GM10248 (cell line): ENCODE measurements around the gene DDIAS.

ENCODE experiments used
- CTCF ChIA-PET: fragments of 300-600 bp; sonication (Branson Sonifier 250); formaldehyde crosslinking; extraction: SDS; loops from one replicate; lab custom pipeline; 2021; ENCODE audit warnings: antibody characterized with exemption; lab: Yijun Ruan, JAX
- POLR2A ChIA-PET: fragments of 350-650 bp; sonication (Branson Sonifier 250); formaldehyde crosslinking; extraction: SDS; loops from one replicate; lab custom pipeline; 2020; ENCODE audit warnings: antibody characterized with exemption; lab: Yijun Ruan, JAX
- DNase-seq: peaks from one replicate; pipeline ENCODE4 v3.0.0; 2012; ENCODE audit errors: extremely low spot score
- TF ChIP-seq, protein P1 (sequence below): IDR thresholded peaks from 2 replicates; pipeline ENCODE4 v1.5.1; 2012; ENCODE audit warnings: mild to moderate bottlenecking, low read depth; ENCODE audit errors: extremely low read depth, missing control alignments, control extremely low read depth

Gene DDIAS

DNA sequence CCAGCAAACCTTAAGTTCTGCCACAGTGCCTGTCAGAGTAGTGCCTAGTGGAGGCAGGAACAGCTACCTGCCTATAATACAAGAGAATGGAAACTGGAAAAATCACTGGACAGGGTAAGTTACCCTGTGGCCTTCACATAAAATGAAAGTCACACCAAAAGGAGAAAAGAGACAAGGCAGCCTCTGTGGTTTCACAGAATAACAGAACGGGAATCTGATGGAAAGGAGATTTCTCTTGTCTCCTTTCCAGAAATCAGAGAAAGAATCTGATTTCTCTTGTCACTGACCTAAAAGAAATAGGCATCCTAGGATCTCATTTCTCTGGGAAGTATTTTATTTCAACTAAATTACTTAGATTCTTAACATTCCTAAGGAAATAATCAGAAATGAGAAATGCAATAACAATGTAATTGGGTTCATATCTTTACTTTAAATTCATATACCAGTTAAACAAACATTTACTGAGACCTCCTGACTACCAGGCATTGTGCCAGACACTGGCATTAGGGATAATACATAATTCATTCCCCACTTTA is 42.9 kb upstream of the DDIAS start:
- POLR2A ChIA-PET = no interaction called here

DNA sequence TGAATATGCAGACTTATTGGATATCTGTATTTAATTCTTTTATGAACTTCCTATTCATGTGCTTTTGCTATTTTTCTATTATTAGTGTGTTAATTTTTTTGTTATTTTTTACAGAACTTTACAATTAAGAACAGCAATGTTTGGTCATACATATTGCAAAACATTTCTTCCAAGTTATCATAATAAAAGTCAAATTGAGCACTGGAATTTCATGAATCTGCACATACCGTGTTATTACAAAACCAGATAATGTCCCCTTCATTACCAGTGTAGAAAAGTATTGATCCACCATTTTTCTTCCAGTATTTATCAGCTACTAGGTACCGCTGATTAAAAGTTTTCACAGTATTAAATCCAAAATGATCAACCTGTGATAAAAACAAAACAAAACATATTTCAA is 41.8 kb upstream of the DDIAS start:
- CTCF ChIA-PET = interaction anchor here (1.3 to 5.1 kb wide), 3 partner anchors 8 to 142 kb away, joined by 3 to 30 read pairs (median 7); no protein-coding TSS in a partner anchor
- no peak for DNase-seq
- TF ChIP-seq, protein P1, sequence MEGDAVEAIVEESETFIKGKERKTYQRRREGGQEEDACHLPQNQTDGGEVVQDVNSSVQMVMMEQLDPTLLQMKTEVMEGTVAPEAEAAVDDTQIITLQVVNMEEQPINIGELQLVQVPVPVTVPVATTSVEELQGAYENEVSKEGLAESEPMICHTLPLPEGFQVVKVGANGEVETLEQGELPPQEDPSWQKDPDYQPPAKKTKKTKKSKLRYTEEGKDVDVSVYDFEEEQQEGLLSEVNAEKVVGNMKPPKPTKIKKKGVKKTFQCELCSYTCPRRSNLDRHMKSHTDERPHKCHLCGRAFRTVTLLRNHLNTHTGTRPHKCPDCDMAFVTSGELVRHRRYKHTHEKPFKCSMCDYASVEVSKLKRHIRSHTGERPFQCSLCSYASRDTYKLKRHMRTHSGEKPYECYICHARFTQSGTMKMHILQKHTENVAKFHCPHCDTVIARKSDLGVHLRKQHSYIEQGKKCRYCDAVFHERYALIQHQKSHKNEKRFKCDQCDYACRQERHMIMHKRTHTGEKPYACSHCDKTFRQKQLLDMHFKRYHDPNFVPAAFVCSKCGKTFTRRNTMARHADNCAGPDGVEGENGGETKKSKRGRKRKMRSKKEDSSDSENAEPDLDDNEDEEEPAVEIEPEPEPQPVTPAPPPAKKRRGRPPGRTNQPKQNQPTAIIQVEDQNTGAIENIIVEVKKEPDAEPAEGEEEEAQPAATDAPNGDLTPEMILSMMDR = no peak
- POLR2A ChIA-PET = no interaction called here

More for the DNA sequence above, 42.9 kb upstream of the DDIAS start:
- CTCF ChIA-PET = interaction anchor here (1.7 to 5.1 kb wide), 2 partner anchors 9 to 141 kb away, joined by 7 to 30 read pairs; no protein-coding TSS in a partner anchor
- TF ChIP-seq, protein P1 = no peak
- DNase-seq = no peak

- POLR2A ChIA-PET = no interaction called here
- CTCF ChIA-PET = interaction anchor here (0.9 to 1.5 kb wide), 7 partner anchors 8 to 143 kb away, joined by 3 to 6 read pairs (median 5); no protein-coding TSS in a partner anchor
- TF ChIP-seq, protein P1 = no peak
- no peak for DNase-seq
Measured at GRCh38 chr11:82862379-82862778, 39.2 kb upstream of the DDIAS start.

DNA sequence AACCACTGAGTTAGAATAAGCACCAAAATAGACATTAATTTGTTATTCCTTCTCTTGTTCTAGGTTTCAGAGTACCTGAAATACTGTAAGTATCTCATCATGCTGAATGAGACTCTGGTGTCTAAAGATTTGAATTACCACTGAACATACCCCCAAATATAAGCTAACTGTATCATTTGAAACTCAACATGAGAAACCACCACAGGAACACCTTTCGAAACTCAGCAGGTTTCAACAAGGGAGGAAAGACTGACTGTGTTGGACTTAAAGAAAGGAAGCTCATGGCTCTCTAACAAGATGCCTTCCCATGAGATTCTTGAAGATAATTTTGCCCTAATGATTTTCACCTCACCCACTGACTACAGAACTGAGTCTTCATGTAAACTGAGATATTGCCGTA is 38.3 kb upstream of the DDIAS start:
- no peak for DNase-seq
- CTCF ChIA-PET = interaction anchor here (1.0 to 1.5 kb wide), 8 partner anchors 9 to 146 kb away, joined by 3 to 6 read pairs (median 5); no protein-coding TSS in a partner anchor
- POLR2A ChIA-PET = no interaction called here
- TF ChIP-seq, protein P1 = no peak

- TF ChIP-seq, protein P1 = peak; percentile 54
- CTCF ChIA-PET = interaction anchor here (1.0 to 6.8 kb wide), 2 partner anchors 147 to 955 kb away, joined by 5 to 57 read pairs; no protein-coding TSS in a partner anchor
- peak; percentile 28 for DNase-seq
- POLR2A ChIA-PET = no interaction called here
Measured at GRCh38 chr11:82864268-82864667, 37.3 kb upstream of the DDIAS start.

DNA sequence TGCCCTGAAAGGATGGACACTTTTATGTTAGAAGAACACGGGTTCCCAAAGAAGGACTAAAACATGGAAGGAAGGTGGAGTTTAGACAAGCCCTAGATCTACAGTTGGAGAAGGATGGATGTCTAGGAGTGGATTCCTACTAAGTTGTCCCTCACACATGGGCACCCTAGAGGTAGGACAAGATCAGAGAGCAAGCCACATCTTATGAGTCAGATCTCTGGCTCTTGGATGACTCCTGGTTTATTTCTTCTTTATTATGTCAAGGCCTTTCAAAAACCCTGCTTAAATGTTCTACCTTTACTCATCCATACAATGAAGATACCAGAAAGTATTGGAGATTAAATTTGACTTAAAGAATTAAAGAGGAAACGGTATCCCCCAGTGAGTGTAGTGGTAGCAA is 35.7 kb upstream of the DDIAS start:
- POLR2A ChIA-PET = no interaction called here
- no peak for DNase-seq
- TF ChIP-seq, protein P1 = no peak
- CTCF ChIA-PET = interaction anchor here (1.2 to 6.8 kb wide), 4 partner anchors 14 to 953 kb away, joined by 3 to 57 read pairs (median 23); partner anchors contain the start of gene DDIAS
